WTC11 (cell line): ENCODE results near the gene CACNG7. TPM values are rescaled to one million over a fixed set of nuclear protein-coding genes. Genes with fewer than 3 reads are reported as not detected.
A peak's percentile ranks its signal among the peaks of the same experiment; 100 is the strongest.

ENCODE experiments used
- ATAC-seq: fragments of 200-7000 bp; cut with Tn5 transposase; 2 replicates; pipeline ENCODE4 v1.10.0; 2021; ENCODE audit warnings: mild to moderate bottlenecking, moderate library complexity
- CTCF ChIA-PET: fragments of 300-600 bp; sonication (Branson Sonifier 250); formaldehyde crosslinking; loops from one replicate; lab custom pipeline; 2021; ENCODE audit warnings: antibody characterized with exemption; lab: Charles Lee
- POLR2A ChIA-PET: fragments of 350-600 bp; sonication (Branson Sonifier 250); formaldehyde crosslinking; loops from one replicate; lab custom pipeline; 2021; ENCODE audit warnings: antibody characterized with exemption; lab: Charles Lee
- DNase-seq: peaks from one replicate; pipeline ENCODE4 v3.0.0; 2021; ENCODE audit warnings: low spot score
- H3K27ac Mint-ChIP-seq: 2 replicates; pipeline ENCODE4 v1.8.0; 2021; ENCODE audit warnings: mixed read lengths
- H3K27me3 Mint-ChIP-seq: 2 replicates; pipeline ENCODE4 v1.8.0; 2021; ENCODE audit warnings: low read depth, mild to moderate bottlenecking, moderate library complexity, mixed read lengths
- H3K36me3 Mint-ChIP-seq: 2 replicates; pipeline ENCODE4 v1.8.0; 2021; ENCODE audit warnings: mixed read lengths
- H3K4me1 Mint-ChIP-seq: 2 replicates; pipeline ENCODE4 v1.8.0; 2022; ENCODE audit warnings: mixed read lengths
- H3K4me3 Mint-ChIP-seq: 2 replicates; pipeline ENCODE4 v1.8.0; 2021; ENCODE audit warnings: mild to moderate bottlenecking, moderate library complexity, mixed read lengths
- H3K9me3 Mint-ChIP-seq: 2 replicates; pipeline ENCODE4 v1.8.0; 2021; ENCODE audit warnings: mixed read lengths
- E2F5 ChIP-seq: sonication (generic); formaldehyde crosslinking; IDR thresholded peaks from 2 replicates; pipeline ENCODE4 v1.8.1; 2022; ENCODE audit warnings: mild to moderate bottlenecking, moderate library complexity, missing genetic modification reagents
- ESRRA ChIP-seq: sonication (generic); formaldehyde crosslinking; IDR thresholded peaks from 2 replicates; pipeline ENCODE4 v1.8.1; 2022; ENCODE audit warnings: mild to moderate bottlenecking, missing genetic modification reagents, borderline replicate concordance
- ETV6 ChIP-seq: sonication (generic); formaldehyde crosslinking; IDR thresholded peaks from 2 replicates; pipeline ENCODE4 v1.8.1; 2022; ENCODE audit warnings: mild to moderate bottlenecking, missing genetic modification reagents
- IRF2 ChIP-seq: sonication (generic); formaldehyde crosslinking; IDR thresholded peaks from 2 replicates; pipeline ENCODE4 v1.8.0; 2022; ENCODE audit warnings: low read depth, missing genetic modification reagents, borderline replicate concordance
- JAZF1 ChIP-seq: fragments of 250-450 bp; sonication (Bioruptor Pico); IDR thresholded peaks from 2 replicates; pipeline ENCODE4 v1.9.0; 2021; ENCODE audit warnings: moderate library complexity, mild to moderate bottlenecking, inconsistent platforms
- MLX ChIP-seq: sonication (generic); formaldehyde crosslinking; IDR thresholded peaks from 2 replicates; pipeline ENCODE4 v1.8.1; 2023; ENCODE audit warnings: mild to moderate bottlenecking, missing genetic modification reagents, moderate library complexity
- NFYB ChIP-seq: sonication (generic); formaldehyde crosslinking; conservative IDR thresholded peaks from 2 replicates; pipeline ENCODE4 v1.8.0; 2022; ENCODE audit warnings: low read depth, missing genetic modification reagents
- NR2C2 ChIP-seq: sonication (generic); formaldehyde crosslinking; IDR thresholded peaks from 2 replicates; pipeline ENCODE4 v1.8.0; 2022; ENCODE audit warnings: mild to moderate bottlenecking, missing genetic modification reagents
- NR3C1 ChIP-seq: sonication (generic); formaldehyde crosslinking; conservative IDR thresholded peaks from 2 replicates; pipeline ENCODE4 v1.8.1; 2023; ENCODE audit warnings: low read depth, mild to moderate bottlenecking, missing genetic modification reagents
- PRDM15 ChIP-seq: sonication (generic); formaldehyde crosslinking; IDR thresholded peaks from 2 replicates; pipeline ENCODE4 v1.8.0; 2022; ENCODE audit warnings: missing genetic modification reagents
- RELA ChIP-seq: sonication (generic); formaldehyde crosslinking; IDR thresholded peaks from 2 replicates; pipeline ENCODE4 v1.8.1; 2022; ENCODE audit warnings: missing genetic modification reagents, mild to moderate bottlenecking, borderline replicate concordance
- TEAD4 ChIP-seq: sonication (generic); formaldehyde crosslinking; IDR thresholded peaks from 2 replicates; pipeline ENCODE4 v1.8.0; 2022; ENCODE audit warnings: mild to moderate bottlenecking, missing genetic modification reagents
- TP53 ChIP-seq: sonication (generic); formaldehyde crosslinking; IDR thresholded peaks from 2 replicates; pipeline ENCODE4 v1.8.1; 2023; ENCODE audit warnings: mild to moderate bottlenecking, missing genetic modification reagents
- ZNF121 ChIP-seq: sonication (generic); formaldehyde crosslinking; IDR thresholded peaks from 2 replicates; pipeline ENCODE4 v1.8.0; 2023; ENCODE audit warnings: missing genetic modification reagents
- ZNF219 ChIP-seq: sonication (generic); formaldehyde crosslinking; IDR thresholded peaks from 2 replicates; pipeline ENCODE4 v1.8.0; 2023; ENCODE audit warnings: missing genetic modification reagents, mild to moderate bottlenecking, borderline replicate concordance
- ZNF423 ChIP-seq: fragments of 250-450 bp; sonication (Bioruptor Pico); IDR thresholded peaks from 2 replicates; pipeline ENCODE4 v2.1.2; 2022; ENCODE audit warnings: mild to moderate bottlenecking, moderate library complexity
- ZSCAN18 ChIP-seq: fragments of 250-450 bp; sonication (Bioruptor Pico); IDR thresholded peaks from 2 replicates; pipeline ENCODE4 v2.1.2; 2022; ENCODE audit warnings: mild to moderate bottlenecking, moderate library complexity
- total RNA-seq: library from RNA; stranded (reverse); gene quantifications from 3 replicates; pipeline ENCODE4 v1.2.3, GENCODE V29; 2021
- TF ChIP-seq, protein P1 (sequence below): fragments of 250-450 bp; sonication (Bioruptor Pico); IDR thresholded peaks from 2 replicates; pipeline ENCODE4 v1.9.0; 2021; ENCODE audit warnings: mild to moderate bottlenecking
- TF ChIP-seq, protein P2 (sequence below): fragments of 250-450 bp; sonication (Bioruptor Pico); IDR thresholded peaks from 2 replicates; pipeline ENCODE4 v1.8.0; 2021; ENCODE audit warnings: mild to moderate bottlenecking

The CACNG7 gene
- total RNA-seq, 1 experiment from 2014 or later: 33.3 TPM

DNA sequence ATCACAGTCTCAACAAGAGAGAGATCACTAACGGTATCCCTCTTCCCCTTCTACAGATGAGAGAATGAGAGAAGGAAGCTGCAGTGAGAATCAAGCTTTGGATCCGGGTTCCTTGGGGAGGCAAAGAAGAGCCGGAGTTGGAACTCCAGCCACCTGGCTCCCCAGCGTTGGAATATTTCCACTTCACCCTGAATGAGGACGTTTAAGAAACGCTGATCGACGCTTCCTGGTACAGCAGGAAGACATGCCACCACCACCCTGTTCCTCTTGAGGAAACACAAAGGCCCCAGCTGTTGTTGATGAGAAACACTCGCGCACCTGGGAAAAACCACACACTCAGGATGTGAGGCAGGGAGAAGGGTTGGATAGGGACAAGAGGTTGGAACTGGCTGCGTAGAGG is 42.4 kb downstream of the CACNG7 start:
- CTCF ChIA-PET: interaction anchor here (1.0 to 3.2 kb wide), 7 partner anchors 9 to 159 kb away, joined by 3 to 24 read pairs (median 7); no protein-coding TSS in a partner anchor
- TF ChIP-seq PRDM15: peak; percentile 73
- no peak for TF ChIP-seq JAZF1 (CRISPR knock-in tag)
- TF ChIP-seq ZNF423 (CRISPR knock-in tag): no peak
- TF ChIP-seq IRF2 (CRISPR knock-in tag): no peak
- TF ChIP-seq, all 79 proteins: peak for 1
- Mint-ChIP-seq H3K36me3 (no peaks in the 10 kb centered on the region), H3K9me3 (no peaks in the 10 kb centered on the region), H3K27me3 (no peaks in the 10 kb centered on the region), H3K27ac (no peak overlapping the region; the same call in 1 of the 2 replicates), H3K4me3 (no peak overlapping the region), H3K4me1 (peaks cover 33% of the 10 kb centered on the region)
- ATAC-seq (no peak), DNase-seq (no peak)
- POLR2A ChIA-PET: interaction anchor here (0.7 to 2.1 kb wide), 4 partner anchors 9 to 338 kb away, joined by 4 to 10 read pairs (median 6); partner anchors contain the start of gene MYADM

- DNase-seq: no peak
- Mint-ChIP-seq H3K27ac (no peak overlapping the region; the same call in 1 of the 2 replicates), H3K36me3 (no peaks in the 10 kb centered on the region), H3K27me3 (no peaks in the 10 kb centered on the region), H3K4me1 (peaks cover 38% of the 10 kb centered on the region), H3K4me3 (no peak overlapping the region), H3K9me3 (no peaks in the 10 kb centered on the region)
- ATAC-seq: no peak
- no peak for TF ChIP-seq NR2C2
- TF ChIP-seq, protein P1, sequence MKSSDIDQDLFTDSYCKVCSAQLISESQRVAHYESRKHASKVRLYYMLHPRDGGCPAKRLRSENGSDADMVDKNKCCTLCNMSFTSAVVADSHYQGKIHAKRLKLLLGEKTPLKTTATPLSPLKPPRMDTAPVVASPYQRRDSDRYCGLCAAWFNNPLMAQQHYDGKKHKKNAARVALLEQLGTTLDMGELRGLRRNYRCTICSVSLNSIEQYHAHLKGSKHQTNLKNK (CRISPR knock-in tag): no peak
- no peak for TF ChIP-seq NFYB (CRISPR knock-in tag)
- no peak for TF ChIP-seq ZNF121
- no peak for TF ChIP-seq JAZF1 (CRISPR knock-in tag)
- ChIA-PET CTCF (interaction anchor here (1.3 to 3.2 kb wide), 7 partner anchors 10 to 159 kb away, joined by 3 to 24 read pairs (median 9); no protein-coding TSS in a partner anchor), POLR2A (interaction anchor here (0.6 to 2.1 kb wide), 5 partner anchors 10 to 339 kb away, joined by 3 to 10 read pairs (median 6); partner anchors contain the start of gene MYADM)
Measured at GRCh38 chr19:53951947-53952346, 42.9 kb downstream of the CACNG7 start.

GRCh38 chr19:53953383-53953782 is 44.3 kb downstream of the CACNG7 start:
- ChIA-PET POLR2A (no interaction called here), CTCF (interaction anchor here (1.4 to 2.4 kb wide), 3 partner anchors 11 to 77 kb away, joined by 5 to 10 read pairs (median 5); no protein-coding TSS in a partner anchor)
- ATAC-seq: no peak
- no peaks in the 10 kb centered on the region for H3K36me3 Mint-ChIP-seq
- no peak overlapping the region for H3K27ac Mint-ChIP-seq
- no peak overlapping the region for H3K4me3 Mint-ChIP-seq
- DNase-seq: no peak
- no peaks in the 10 kb centered on the region for H3K9me3 Mint-ChIP-seq
- peaks cover 38% of the 10 kb centered on the region for H3K4me1 Mint-ChIP-seq
- no peak for TF ChIP-seq TP53 (CRISPR knock-in tag)
- TF ChIP-seq ESRRA (CRISPR knock-in tag): no peak
- TF ChIP-seq TEAD4 (CRISPR knock-in tag): no peak
- no peak for TF ChIP-seq NR3C1
- TF ChIP-seq ETV6 (CRISPR knock-in tag): no peak
- no peak for TF ChIP-seq RELA (CRISPR knock-in tag)
- TF ChIP-seq, all 79 proteins: peak for 0
- no peaks in the 10 kb centered on the region for H3K27me3 Mint-ChIP-seq

GRCh38 chr19:53957448-53958167 is 48.5 kb downstream of the CACNG7 start:
- peak overlapping the region; percentile 77 for H3K27ac Mint-ChIP-seq
- peaks cover 49% of the 10 kb centered on the region for H3K4me1 Mint-ChIP-seq
- no peaks in the 10 kb centered on the region for H3K36me3 Mint-ChIP-seq
- H3K27me3 Mint-ChIP-seq: no peaks in the 10 kb centered on the region; the same call in 1 of the 2 replicates
- CTCF ChIA-PET: interaction anchor here (0.7 to 6.4 kb wide), 8 partner anchors 10 to 75 kb away, joined by 3 to 38 read pairs (median 6); partner anchors contain the start of gene PRKCG
- DNase-seq (no peak), ATAC-seq (peak; percentile 46)
- peak overlapping the region; percentile 79 for H3K4me3 Mint-ChIP-seq
- H3K9me3 Mint-ChIP-seq: no peaks in the 10 kb centered on the region
- POLR2A ChIA-PET: interaction anchor here (0.7 kb wide), 2 partner anchors 11 to 21 kb away, joined by 3 read pairs; no protein-coding TSS in a partner anchor
- TF ChIP-seq E2F5: no peak
- no peak for TF ChIP-seq MLX
- TF ChIP-seq RELA (CRISPR knock-in tag): no peak
- no peak for TF ChIP-seq ZNF219 (CRISPR knock-in tag)
- TF ChIP-seq ZSCAN18 (CRISPR knock-in tag): no peak
- TF ChIP-seq, protein P2, sequence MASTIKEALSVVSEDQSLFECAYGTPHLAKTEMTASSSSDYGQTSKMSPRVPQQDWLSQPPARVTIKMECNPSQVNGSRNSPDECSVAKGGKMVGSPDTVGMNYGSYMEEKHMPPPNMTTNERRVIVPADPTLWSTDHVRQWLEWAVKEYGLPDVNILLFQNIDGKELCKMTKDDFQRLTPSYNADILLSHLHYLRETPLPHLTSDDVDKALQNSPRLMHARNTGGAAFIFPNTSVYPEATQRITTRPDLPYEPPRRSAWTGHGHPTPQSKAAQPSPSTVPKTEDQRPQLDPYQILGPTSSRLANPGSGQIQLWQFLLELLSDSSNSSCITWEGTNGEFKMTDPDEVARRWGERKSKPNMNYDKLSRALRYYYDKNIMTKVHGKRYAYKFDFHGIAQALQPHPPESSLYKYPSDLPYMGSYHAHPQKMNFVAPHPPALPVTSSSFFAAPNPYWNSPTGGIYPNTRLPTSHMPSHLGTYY: 0 out of 2 replicates have a peak, but pooled peaks have one; percentile 22
